HG02678 (cell line): ENCODE measurements around the gene HRH2.
"Not testable (repeated sequence)": the region's sequence is repeated elsewhere in the genome, so short reads cannot be mapped to it uniquely, and the experiment has no call there.

ENCODE experiments used
- ATAC-seq: cut with Tn5 transposase; IDR thresholded peaks from one replicate; pipeline ENCODE4 v1.9.1; 2021; ENCODE audit warnings: mild to moderate bottlenecking, moderate library complexity; ENCODE audit not compliant: unreplicated experiment

The HRH2 gene

GRCh38 chr5:175642998-175643397 lies 14.9 kb upstream of the HRH2 start:
- no peak for ATAC-seq

GRCh38 chr5:175646251-175646650 lies 11.6 kb upstream of the HRH2 start:
- no peak for ATAC-seq

GRCh38 chr5:175649967-175650366 lies 7.9 kb upstream of the HRH2 start:
- no peak for ATAC-seq

- not testable (repeated sequence) for ATAC-seq
Observed at GRCh38 chr5:175650430-175651205, 7.3 kb upstream of the HRH2 start.

GRCh38 chr5:175652741-175653663 lies 4.9 kb upstream of the HRH2 start:
- ATAC-seq: peak; percentile 55

- no peak for ATAC-seq
Observed at GRCh38 chr5:175653763-175654162, 4.1 kb upstream of the HRH2 start.

- ATAC-seq: no peak
Observed at GRCh38 chr5:175654339-175654738, 3.5 kb upstream of the HRH2 start.

- no peak for ATAC-seq
Observed at GRCh38 chr5:175654807-175655206, 3.1 kb upstream of the HRH2 start.

- no peak for ATAC-seq
Observed at GRCh38 chr5:175655411-175655810, 2.5 kb upstream of the HRH2 start.

- ATAC-seq: no peak
Observed at GRCh38 chr5:175656966-175657365, 905 bp upstream of the HRH2 start.

GRCh38 chr5:175658299-175659145 lies 651 bp downstream of the HRH2 start:
- ATAC-seq: no peak

- ATAC-seq: no peak
Observed at GRCh38 chr5:175659546-175660253, 1.8 kb downstream of the HRH2 start.

- no peak for ATAC-seq
Observed at GRCh38 chr5:175663186-175664184, 5.6 kb downstream of the HRH2 start.

- no peak for ATAC-seq
Observed at GRCh38 chr5:175664723-175665122, 6.9 kb downstream of the HRH2 start.

- ATAC-seq: no peak
Observed at GRCh38 chr5:175666216-175666615, 8.3 kb downstream of the HRH2 start.

GRCh38 chr5:175668006-175668405 lies 10.1 kb downstream of the HRH2 start:
- ATAC-seq: no peak

GRCh38 chr5:175670372-175670771 lies 12.5 kb downstream of the HRH2 start:
- ATAC-seq: no peak

GRCh38 chr5:175671013-175671412 lies 13.1 kb downstream of the HRH2 start:
- ATAC-seq: no peak

- ATAC-seq: no peak
Observed at GRCh38 chr5:175672976-175673648, 15.2 kb downstream of the HRH2 start.
